Parathyroid adenoma (tissue), 2 donors: ENCODE data around the gene HMGB1.

ENCODE experiments used
- H2AFZ ChIP-seq: fragments of 300-600 bp; sonication (generic); one replicate; pipeline ENCODE4 v1.7.0; 2017; ENCODE audit warnings: antibody characterized with exemption, mild to moderate bottlenecking
- H3K27ac ChIP-seq: fragments of 300-600 bp; sonication (generic); one replicate; pipeline ENCODE4 v1.7.0; 2017
- H3K27me3 ChIP-seq: fragments of 300-600 bp; sonication (generic); one replicate; pipeline ENCODE4 v1.7.0; 2017; ENCODE audit warnings: low read length; ENCODE audit not compliant: control insufficient read depth, insufficient read depth
- H3K36me3 ChIP-seq: fragments of 300-600 bp; sonication (generic); one replicate; pipeline ENCODE4 v1.7.0; 2017; ENCODE audit warnings: low read length; ENCODE audit not compliant: control insufficient read depth, insufficient read depth
- H3K4me1 ChIP-seq: fragments of 300-600 bp; sonication (generic); one replicate; pipeline ENCODE4 v1.7.0; 2017; ENCODE audit warnings: control low read depth
- H3K4me2 ChIP-seq: fragments of 300-600 bp; sonication (generic); one replicate; pipeline ENCODE4 v1.7.0; 2017; ENCODE audit warnings: low read length
- H3K4me3 ChIP-seq: fragments of 300-600 bp; sonication (generic); one replicate; pipeline ENCODE4 v1.7.0; 2017; ENCODE audit warnings: low read depth, low read length
- H3K79me2 ChIP-seq: fragments of 300-600 bp; sonication (generic); one replicate; pipeline ENCODE4 v1.7.0; 2017; ENCODE audit warnings: control low read depth
- H3K9ac ChIP-seq: fragments of 300-600 bp; sonication (generic); one replicate; pipeline ENCODE4 v1.7.0; 2017; ENCODE audit warnings: mild to moderate bottlenecking
- H3K9me3 ChIP-seq: fragments of 300-600 bp; sonication (generic); one replicate; pipeline ENCODE4 v1.7.0; 2017; ENCODE audit warnings: low read length; ENCODE audit not compliant: control insufficient read depth
- TF ChIP-seq, protein P1 (sequence below): fragments of 300-600 bp; sonication (generic); IDR thresholded peaks from one replicate; pipeline ENCODE4 v1.7.0; 2017; ENCODE audit warnings: antibody characterized with exemption, mild to moderate bottlenecking
- donor health status: primary hyperparathyroidism.

Gene HMGB1

GRCh38 chr13:30480292-30480950, 14.7 kb upstream of the HMGB1 start:
- H3K4me1 ChIP-seq: no peaks in the 10 kb centered on the region
- H3K79me2 ChIP-seq: no peaks in the 10 kb centered on the region
- no peak overlapping the region for H3K4me2 ChIP-seq
- no peak overlapping the region for H2AFZ ChIP-seq
- H3K27me3 ChIP-seq: no peaks in the 10 kb centered on the region
- H3K9me3 ChIP-seq: no peaks in the 10 kb centered on the region
- no peak overlapping the region for H3K4me3 ChIP-seq
- H3K36me3 ChIP-seq: no peaks in the 10 kb centered on the region
- H3K27ac ChIP-seq: no peak overlapping the region
- TF ChIP-seq, protein P1, sequence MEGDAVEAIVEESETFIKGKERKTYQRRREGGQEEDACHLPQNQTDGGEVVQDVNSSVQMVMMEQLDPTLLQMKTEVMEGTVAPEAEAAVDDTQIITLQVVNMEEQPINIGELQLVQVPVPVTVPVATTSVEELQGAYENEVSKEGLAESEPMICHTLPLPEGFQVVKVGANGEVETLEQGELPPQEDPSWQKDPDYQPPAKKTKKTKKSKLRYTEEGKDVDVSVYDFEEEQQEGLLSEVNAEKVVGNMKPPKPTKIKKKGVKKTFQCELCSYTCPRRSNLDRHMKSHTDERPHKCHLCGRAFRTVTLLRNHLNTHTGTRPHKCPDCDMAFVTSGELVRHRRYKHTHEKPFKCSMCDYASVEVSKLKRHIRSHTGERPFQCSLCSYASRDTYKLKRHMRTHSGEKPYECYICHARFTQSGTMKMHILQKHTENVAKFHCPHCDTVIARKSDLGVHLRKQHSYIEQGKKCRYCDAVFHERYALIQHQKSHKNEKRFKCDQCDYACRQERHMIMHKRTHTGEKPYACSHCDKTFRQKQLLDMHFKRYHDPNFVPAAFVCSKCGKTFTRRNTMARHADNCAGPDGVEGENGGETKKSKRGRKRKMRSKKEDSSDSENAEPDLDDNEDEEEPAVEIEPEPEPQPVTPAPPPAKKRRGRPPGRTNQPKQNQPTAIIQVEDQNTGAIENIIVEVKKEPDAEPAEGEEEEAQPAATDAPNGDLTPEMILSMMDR: no peak
- H3K9ac ChIP-seq: no peak overlapping the region

DNA sequence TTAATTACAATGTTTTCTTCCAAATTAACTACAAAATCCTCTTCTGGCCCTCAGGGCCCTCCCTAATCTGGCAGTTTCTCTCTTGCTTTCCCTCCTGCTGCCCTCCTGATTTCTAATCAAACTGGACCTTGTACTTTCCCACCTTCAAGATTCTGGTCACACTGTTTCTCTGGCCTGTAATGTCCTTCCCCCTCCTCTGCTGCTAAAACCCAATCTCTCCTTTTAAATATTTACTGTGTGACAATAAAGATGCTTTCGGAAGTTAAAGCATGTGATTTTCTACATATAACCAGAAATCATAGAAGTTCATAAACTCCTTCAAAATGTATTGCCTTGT, 14.1 kb upstream of the HMGB1 start:
- H3K27ac ChIP-seq: no peak overlapping the region
- H3K4me3 ChIP-seq: no peak overlapping the region
- H3K9ac ChIP-seq: no peak overlapping the region
- H2AFZ ChIP-seq: no peak overlapping the region
- H3K27me3 ChIP-seq: no peaks in the 10 kb centered on the region
- H3K36me3 ChIP-seq: no peaks in the 10 kb centered on the region
- no peaks in the 10 kb centered on the region for H3K79me2 ChIP-seq
- H3K4me1 ChIP-seq: no peaks in the 10 kb centered on the region
- H3K4me2 ChIP-seq: no peak overlapping the region
- TF ChIP-seq, protein P1: no peak
- no peaks in the 10 kb centered on the region for H3K9me3 ChIP-seq

DNA sequence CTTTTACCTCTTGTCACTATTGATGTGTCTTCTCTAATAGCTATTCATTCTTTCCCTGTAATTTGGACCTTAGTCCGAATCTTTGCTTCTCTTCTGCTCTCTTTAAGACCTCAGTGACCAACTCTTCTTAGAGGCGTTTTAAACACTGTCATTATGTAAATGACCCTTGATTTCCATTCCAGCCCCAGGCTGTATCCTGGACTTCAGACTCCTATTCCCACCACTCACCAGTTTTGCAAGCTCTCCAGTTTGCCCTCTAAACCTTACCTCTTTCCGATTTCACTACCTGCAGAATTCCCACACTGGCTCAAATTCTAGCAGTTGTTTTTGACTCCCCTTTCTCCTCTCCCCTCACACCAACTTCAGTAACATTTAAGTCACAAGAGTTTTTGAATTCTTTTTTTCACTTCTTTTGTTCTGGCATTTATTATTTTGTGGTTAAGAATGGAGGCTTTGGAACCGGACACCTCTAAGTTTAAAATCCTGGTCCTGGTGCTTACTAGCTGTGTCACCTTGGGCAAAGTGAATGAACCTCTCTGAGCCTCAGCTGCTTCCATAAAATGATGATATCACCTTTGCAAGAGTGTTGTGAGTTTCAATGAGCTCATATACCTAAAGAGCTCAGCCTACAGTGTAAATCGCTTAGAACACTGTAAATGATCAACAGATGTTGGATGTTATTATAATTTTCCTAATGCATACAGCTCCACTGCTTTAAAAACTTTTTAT, 13.6 kb upstream of the HMGB1 start:
- TF ChIP-seq, protein P1: no peak
- no peaks in the 10 kb centered on the region for H3K79me2 ChIP-seq
- H3K27ac ChIP-seq: no peak overlapping the region
- no peak overlapping the region for H3K4me3 ChIP-seq
- no peaks in the 10 kb centered on the region for H3K27me3 ChIP-seq
- no peak overlapping the region for H3K9ac ChIP-seq
- H3K4me1 ChIP-seq: no peaks in the 10 kb centered on the region
- no peaks in the 10 kb centered on the region for H3K36me3 ChIP-seq
- H3K9me3 ChIP-seq: no peaks in the 10 kb centered on the region
- H3K4me2 ChIP-seq: no peak overlapping the region
- H2AFZ ChIP-seq: no peak overlapping the region

DNA sequence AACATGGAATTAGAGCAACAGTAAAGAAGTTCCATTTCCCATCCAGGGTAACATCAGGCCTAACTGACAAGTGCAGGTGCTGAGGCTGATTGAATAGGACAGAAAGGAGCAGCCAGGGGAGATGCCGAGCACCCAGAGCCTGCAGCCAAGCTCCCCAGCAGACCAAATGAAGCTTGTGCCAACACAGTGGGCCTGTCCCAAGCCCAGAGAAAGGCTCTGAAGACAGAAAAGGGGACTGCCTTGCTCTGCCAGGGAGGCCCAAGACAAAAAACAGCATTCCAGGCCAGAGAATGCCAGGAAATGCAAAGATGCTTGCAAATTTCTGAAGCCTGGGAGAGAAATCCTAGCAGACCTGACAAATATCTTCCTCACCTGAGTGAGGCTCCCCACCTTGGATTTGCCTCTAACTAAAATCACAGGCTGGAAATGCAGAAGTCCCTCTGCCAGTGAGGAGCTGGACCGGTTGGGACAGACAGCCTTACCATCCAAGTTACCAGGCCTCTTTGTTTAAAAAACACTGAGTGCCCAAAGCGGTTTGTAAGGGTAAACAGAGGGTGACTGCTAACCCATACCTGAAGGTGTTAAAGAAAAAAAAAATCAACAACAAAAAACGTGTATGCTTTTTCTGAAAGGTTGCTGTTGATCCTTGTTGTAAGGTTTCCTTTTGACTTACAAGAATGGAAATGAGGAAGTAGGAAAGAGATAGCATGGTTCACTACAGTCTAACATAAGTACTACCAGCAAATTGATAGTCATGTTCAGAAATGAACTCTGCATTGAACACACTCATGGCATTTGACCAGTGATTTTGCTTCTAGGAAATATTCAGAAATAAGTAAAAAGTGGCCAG, 11.8 kb upstream of the HMGB1 start:
- Histone ChIP-seq H3K4me1 (no peaks in the 10 kb centered on the region), H3K79me2 (no peaks in the 10 kb centered on the region), H3K4me3 (no peak overlapping the region), H3K27me3 (no peaks in the 10 kb centered on the region), H3K9ac (no peak overlapping the region), H3K4me2 (no peak overlapping the region), H2AFZ (no peak overlapping the region), H3K9me3 (no peaks in the 10 kb centered on the region), H3K36me3 (no peaks in the 10 kb centered on the region), H3K27ac (no peak overlapping the region)
- TF ChIP-seq, protein P1: no peak
